ENCODE measurements around the gene MAD1L1. TPM values are rescaled to one million over a fixed set of nuclear protein-coding genes. Genes with fewer than 3 reads are reported as not detected.

The MAD1L1 gene
- total RNA-seq, 4 donors from 2014 or later = 21.0 to 49.7 (median 29.8) TPM

DNA sequence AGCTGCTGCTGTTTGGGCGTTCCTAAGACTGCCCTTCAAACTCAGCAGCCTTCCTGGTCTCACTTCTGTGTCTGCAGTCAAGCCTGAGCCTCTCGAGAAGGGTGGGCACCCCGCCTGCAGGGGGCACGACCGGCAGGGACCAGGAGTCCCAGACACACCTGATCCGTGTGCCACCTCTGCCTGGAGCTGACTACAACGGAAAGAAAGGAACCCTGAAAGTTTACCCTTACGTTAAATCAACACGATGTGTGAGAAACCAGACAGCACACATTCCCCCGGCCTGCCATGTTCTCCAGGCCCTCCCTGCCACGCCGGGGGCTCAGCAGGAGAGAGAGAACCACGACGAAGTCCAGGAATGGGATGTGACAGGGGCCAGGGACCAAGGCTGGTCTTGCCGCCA lies 5.0 kb downstream of the MAD1L1 start:
- TF ChIP-seq, protein P1, sequence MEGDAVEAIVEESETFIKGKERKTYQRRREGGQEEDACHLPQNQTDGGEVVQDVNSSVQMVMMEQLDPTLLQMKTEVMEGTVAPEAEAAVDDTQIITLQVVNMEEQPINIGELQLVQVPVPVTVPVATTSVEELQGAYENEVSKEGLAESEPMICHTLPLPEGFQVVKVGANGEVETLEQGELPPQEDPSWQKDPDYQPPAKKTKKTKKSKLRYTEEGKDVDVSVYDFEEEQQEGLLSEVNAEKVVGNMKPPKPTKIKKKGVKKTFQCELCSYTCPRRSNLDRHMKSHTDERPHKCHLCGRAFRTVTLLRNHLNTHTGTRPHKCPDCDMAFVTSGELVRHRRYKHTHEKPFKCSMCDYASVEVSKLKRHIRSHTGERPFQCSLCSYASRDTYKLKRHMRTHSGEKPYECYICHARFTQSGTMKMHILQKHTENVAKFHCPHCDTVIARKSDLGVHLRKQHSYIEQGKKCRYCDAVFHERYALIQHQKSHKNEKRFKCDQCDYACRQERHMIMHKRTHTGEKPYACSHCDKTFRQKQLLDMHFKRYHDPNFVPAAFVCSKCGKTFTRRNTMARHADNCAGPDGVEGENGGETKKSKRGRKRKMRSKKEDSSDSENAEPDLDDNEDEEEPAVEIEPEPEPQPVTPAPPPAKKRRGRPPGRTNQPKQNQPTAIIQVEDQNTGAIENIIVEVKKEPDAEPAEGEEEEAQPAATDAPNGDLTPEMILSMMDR (IDR thresholded peaks at IDR 0.05; ENCODE audit: low read depth) = no peak

DNA sequence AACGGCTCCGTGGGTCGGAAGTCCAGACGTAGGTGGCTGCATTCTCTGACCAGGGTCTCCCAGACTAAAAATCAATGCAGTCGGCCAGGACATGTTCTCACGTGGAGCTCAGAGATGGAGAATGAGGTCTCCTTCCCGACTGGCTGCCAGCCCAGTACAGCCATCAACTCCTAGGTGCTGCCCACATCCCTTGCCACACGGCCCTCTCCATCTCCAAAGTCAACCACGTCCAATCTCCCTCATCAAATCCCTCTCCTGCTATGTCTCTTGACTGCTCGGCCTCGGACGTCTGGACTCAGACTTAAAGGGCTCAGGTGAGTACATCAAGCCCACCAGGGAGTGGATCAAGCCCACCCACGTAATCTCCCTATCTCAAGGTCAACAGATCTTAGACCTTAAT lies 6.9 kb downstream of the MAD1L1 start:
- TF ChIP-seq, protein P1 (IDR thresholded peaks at IDR 0.05; ENCODE audit: low read depth) = no peak

DNA sequence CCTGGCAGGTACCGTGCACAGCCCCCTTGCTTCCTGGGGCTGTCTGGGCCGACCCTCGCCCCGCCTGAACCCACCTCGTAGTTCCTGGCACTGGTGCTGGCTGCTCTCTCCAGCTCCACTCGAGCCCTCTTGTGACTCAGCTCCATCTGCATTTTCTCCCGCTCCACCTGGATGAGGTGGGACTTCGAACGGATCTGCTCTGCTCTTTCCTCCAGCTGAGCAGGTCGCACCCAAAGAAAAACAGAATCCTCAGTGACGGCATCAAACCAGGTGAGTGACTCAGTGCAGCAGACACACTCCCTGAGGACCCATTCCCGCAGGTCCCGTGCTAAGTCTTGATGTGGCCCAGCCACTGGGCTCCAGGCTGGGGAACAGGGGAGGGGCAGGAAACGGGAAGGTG lies 7.4 kb downstream of the MAD1L1 start:
- TF ChIP-seq, protein P1 (IDR thresholded peaks at IDR 0.05; ENCODE audit: low read depth) = no peak

DNA sequence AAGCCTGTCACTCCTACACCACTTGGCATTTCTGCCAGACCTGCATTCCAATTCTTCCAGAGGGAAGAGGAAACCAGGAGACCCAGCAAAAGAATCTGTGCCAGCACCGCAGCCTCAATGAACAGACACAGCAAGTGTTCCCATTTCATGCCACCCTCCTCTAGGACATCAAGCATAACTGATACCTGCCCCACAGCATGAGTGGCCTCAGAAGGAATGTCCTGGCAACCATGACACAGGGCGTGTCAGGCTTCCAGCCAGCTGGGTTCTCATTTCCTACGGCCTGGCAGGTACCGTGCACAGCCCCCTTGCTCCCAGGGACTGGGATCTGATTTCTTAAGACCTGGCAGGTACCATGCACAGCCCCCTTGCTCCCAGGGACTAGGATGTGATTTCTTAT lies 7.8 kb downstream of the MAD1L1 start:
- TF ChIP-seq, protein P1 (IDR thresholded peaks at IDR 0.05; ENCODE audit: low read depth) = no peak

DNA sequence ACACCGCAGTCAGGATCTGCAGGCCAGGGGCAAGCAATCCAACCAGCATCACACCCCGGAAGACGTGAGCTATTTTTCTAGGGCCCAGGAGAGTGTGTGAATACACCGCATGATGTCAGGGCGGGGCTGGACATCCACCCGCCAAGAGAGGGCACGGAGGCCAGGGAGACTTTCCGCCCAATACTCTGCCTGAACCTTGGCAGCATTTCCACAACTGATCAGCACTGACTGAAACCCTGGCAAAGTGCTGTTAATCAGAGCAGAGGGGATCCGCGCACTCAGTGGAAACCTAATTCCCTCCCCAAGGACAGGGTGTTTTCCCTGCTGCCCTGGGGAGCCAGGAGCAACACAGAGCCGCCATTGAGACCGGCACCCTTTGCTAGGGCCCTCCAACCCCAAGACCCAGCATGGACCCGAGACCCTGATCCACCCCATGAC lies 8.2 kb downstream of the MAD1L1 start:
- TF ChIP-seq, protein P1 (IDR thresholded peaks at IDR 0.05; ENCODE audit: low read depth) = no peak

DNA sequence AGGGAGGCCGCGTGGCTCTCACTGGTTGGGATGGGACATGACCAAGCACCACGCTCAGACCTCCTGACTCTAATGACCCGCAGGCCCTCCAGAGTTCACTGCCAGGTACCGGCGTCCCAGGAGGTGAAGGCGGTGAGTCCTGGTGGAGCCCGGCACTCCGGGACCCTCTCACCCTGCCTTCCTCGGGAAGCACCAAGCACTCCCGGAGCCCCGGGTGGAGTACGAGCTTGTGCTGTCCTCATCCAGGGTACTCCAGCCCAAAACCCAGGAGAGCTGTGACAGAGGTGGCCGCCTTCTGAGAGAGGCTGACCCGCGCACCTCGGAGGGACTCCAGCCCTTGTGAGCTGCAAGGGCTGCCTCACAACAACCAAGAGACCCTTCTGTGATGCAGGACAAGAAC lies 9.4 kb downstream of the MAD1L1 start:
- TF ChIP-seq, protein P1 (IDR thresholded peaks at IDR 0.05; ENCODE audit: low read depth) = no peak

DNA sequence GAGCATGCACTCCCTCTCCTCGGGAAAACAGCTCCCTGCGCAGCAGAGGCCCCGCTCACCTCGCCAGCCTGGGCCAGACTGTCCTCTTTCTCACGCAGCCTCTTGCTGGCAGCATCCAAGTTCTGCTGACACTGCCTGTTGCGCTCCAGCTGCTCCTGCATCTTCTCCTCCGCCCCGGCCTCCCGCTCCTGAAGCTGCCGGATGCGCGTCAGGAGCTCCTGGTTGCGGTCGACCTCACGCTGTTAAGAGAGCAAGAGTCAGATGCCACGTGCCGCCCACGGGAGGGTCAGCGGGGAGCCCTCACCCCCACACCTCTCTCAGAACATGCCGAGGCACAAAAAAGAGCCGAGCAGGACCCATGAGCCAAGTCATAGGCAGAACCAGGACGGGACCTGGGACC lies 10.2 kb downstream of the MAD1L1 start:
- TF ChIP-seq, protein P1 (IDR thresholded peaks at IDR 0.05; ENCODE audit: low read depth) = no peak
